ENCODE measurements around the gene AIG1.

The AIG1 gene

GRCh38 chr6:143146186-143146851 is 85.6 kb downstream of the AIG1 start:
- Histone ChIP-seq H3K36me3 (ENCODE audit: control insufficient read depth, insufficient read depth, low read length) (no peaks in the 10 kb centered on the region), H3K27me3 (ENCODE audit: control insufficient read depth, insufficient read depth, low read length) (no peaks in the 10 kb centered on the region), H3K4me3 (ENCODE audit: low read length) (no peak overlapping the region), H3K27ac (ENCODE audit: low read depth, low read length) (no peak overlapping the region), H3K9ac (ENCODE audit: low read length) (no peak overlapping the region), H3K4me1 (ENCODE audit: control insufficient read depth, insufficient read depth, low read length) (no peaks in the 10 kb centered on the region)

DNA sequence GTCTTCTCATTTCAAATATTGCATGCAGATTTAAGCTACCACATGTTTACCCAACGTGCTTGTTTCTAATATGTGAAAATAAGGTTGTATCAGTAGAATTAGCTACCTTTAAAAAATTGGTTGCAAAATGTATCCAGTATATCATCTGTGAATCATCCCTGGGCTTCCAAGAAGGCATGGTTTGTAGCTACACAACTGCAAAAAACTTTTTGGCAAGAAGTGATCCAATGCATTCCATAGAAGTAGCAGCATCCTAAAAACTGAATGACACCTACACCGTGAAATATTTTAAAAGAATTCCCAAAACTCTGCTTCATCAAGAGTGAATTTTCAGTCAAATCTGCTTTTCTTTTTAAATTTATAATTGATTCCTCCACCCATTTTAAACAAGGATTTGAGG is 89.1 kb downstream of the AIG1 start:
- Histone ChIP-seq H3K4me1 (ENCODE audit: control insufficient read depth, insufficient read depth, low read length) (no peaks in the 10 kb centered on the region), H3K4me3 (ENCODE audit: low read length) (no peak overlapping the region), H3K27me3 (ENCODE audit: control insufficient read depth, insufficient read depth, low read length) (no peaks in the 10 kb centered on the region), H3K36me3 (ENCODE audit: control insufficient read depth, insufficient read depth, low read length) (no peaks in the 10 kb centered on the region), H3K9ac (ENCODE audit: low read length) (no peak overlapping the region), H3K27ac (ENCODE audit: low read depth, low read length) (no peak overlapping the region)

GRCh38 chr6:143150281-143150680 is 89.6 kb downstream of the AIG1 start:
- no peaks in the 10 kb centered on the region for H3K4me1 ChIP-seq (ENCODE audit: control insufficient read depth, insufficient read depth, low read length)
- H3K27me3 ChIP-seq (ENCODE audit: control insufficient read depth, insufficient read depth, low read length): no peaks in the 10 kb centered on the region
- no peaks in the 10 kb centered on the region for H3K36me3 ChIP-seq (ENCODE audit: control insufficient read depth, insufficient read depth, low read length)
- H3K27ac ChIP-seq (ENCODE audit: low read depth, low read length): no peak overlapping the region
- no peak overlapping the region for H3K9ac ChIP-seq (ENCODE audit: low read length)
- H3K4me3 ChIP-seq (ENCODE audit: low read length): no peak overlapping the region

DNA sequence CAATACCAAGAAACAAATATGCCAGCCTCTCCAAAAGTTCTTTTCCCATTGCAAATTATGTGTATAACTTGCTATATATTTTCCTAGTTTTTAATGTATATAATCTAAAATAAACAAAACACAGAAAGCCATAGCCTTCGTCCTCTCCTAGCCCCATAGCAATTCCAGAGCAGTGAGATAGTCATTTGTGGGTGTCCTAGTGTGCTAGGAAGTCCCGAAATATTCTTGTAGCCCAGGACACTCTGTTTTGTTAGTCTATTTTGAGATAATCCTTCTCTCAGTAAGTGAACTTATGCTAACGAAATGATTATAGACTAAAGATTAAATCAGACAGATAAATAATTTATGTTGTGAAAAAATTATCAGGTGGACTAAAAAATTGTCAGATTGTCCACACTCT is 90.7 kb downstream of the AIG1 start:
- H3K27ac ChIP-seq (ENCODE audit: low read depth, low read length): no peak overlapping the region
- no peak overlapping the region for H3K9ac ChIP-seq (ENCODE audit: low read length)
- no peak overlapping the region for H3K4me3 ChIP-seq (ENCODE audit: low read length)
- no peaks in the 10 kb centered on the region for H3K36me3 ChIP-seq (ENCODE audit: control insufficient read depth, insufficient read depth, low read length)
- H3K4me1 ChIP-seq (ENCODE audit: control insufficient read depth, insufficient read depth, low read length): no peaks in the 10 kb centered on the region
- no peaks in the 10 kb centered on the region for H3K27me3 ChIP-seq (ENCODE audit: control insufficient read depth, insufficient read depth, low read length)

GRCh38 chr6:143155681-143156080 is 95.0 kb downstream of the AIG1 start:
- Histone ChIP-seq H3K4me1 (ENCODE audit: control insufficient read depth, insufficient read depth, low read length) (no peaks in the 10 kb centered on the region), H3K36me3 (ENCODE audit: control insufficient read depth, insufficient read depth, low read length) (no peaks in the 10 kb centered on the region), H3K9ac (ENCODE audit: low read length) (no peak overlapping the region), H3K4me3 (ENCODE audit: low read length) (no peak overlapping the region), H3K27me3 (ENCODE audit: control insufficient read depth, insufficient read depth, low read length) (no peaks in the 10 kb centered on the region), H3K27ac (ENCODE audit: low read depth, low read length) (no peak overlapping the region)

DNA sequence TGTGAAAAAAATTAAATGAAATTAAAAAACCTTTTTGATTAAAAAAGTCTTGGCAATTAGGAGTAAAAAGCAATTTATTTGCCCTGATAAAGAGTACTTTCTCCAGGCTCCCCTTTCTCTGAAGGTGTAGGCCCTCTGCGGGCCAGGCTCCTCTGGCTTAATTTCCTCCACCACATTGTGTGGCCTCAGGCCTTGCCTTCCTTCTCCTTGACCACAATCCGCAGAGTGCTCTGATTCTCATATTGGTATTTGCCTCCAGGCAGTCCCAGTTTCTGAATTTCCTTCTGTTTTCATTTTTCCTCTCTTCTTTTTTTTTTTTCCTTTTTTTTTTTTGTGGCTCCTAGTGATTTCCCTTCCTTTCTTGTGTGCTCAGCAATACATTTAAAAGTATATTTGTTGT is 96.4 kb downstream of the AIG1 start:
- Histone ChIP-seq H3K27ac (ENCODE audit: low read depth, low read length) (no peak overlapping the region), H3K36me3 (ENCODE audit: control insufficient read depth, insufficient read depth, low read length) (no peaks in the 10 kb centered on the region), H3K4me1 (ENCODE audit: control insufficient read depth, insufficient read depth, low read length) (no peaks in the 10 kb centered on the region), H3K9ac (ENCODE audit: low read length) (no peak overlapping the region), H3K27me3 (ENCODE audit: control insufficient read depth, insufficient read depth, low read length) (no peaks in the 10 kb centered on the region), H3K4me3 (ENCODE audit: low read length) (no peak overlapping the region)

DNA sequence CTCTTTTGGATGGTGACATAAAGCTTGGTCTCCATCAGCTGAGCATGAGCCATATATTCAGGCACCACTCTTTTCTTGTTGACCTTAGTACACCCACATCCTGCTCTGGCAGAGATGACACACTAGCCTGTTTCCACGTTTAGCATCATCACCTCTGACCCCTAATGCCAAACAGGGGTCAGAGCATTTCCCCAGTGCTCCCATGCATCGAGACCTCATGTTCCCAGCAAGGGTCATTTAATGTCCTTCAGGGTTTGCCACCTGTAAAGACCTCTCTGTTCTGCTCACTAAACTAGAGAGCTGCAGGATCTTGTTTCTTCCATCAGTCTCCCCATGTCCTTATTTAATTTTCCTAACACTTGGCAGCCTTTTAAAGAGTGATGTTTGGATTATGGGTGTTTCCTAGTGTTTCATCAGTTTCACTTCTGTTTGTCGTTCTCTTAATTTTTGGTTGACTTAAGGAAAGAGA is 97.5 kb downstream of the AIG1 start:
- Histone ChIP-seq H3K4me1 (ENCODE audit: control insufficient read depth, insufficient read depth, low read length) (no peaks in the 10 kb centered on the region), H3K9ac (ENCODE audit: low read length) (no peak overlapping the region), H3K4me3 (ENCODE audit: low read length) (no peak overlapping the region), H3K27me3 (ENCODE audit: control insufficient read depth, insufficient read depth, low read length) (no peaks in the 10 kb centered on the region), H3K36me3 (ENCODE audit: control insufficient read depth, insufficient read depth, low read length) (no peaks in the 10 kb centered on the region), H3K27ac (ENCODE audit: low read depth, low read length) (no peak overlapping the region)

GRCh38 chr6:143159001-143159400 is 98.3 kb downstream of the AIG1 start:
- Histone ChIP-seq H3K9ac (ENCODE audit: low read length) (no peak overlapping the region), H3K27ac (ENCODE audit: low read depth, low read length) (no peak overlapping the region), H3K36me3 (ENCODE audit: control insufficient read depth, insufficient read depth, low read length) (no peaks in the 10 kb centered on the region), H3K4me3 (ENCODE audit: low read length) (no peak overlapping the region), H3K4me1 (ENCODE audit: control insufficient read depth, insufficient read depth, low read length) (no peaks in the 10 kb centered on the region), H3K27me3 (ENCODE audit: control insufficient read depth, insufficient read depth, low read length) (no peaks in the 10 kb centered on the region)

DNA sequence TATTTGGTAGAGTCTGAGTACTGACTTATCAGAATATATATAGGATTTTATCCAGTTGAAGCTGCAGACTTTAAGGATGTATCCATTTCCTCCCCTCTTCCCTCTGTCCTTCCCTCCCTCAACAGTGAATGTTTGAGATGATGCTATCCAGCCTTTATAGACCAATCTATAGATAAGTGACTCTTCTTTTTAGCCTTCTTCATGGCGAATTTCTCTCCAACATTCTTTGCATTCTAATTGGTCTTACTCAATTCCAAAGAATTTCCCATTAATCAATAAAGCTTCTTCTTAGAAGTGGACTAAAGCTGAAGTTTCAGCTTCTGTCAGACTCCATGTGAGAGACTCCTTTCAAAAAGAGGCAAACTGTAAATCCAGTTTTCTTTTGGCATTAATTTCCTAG is 99.3 kb downstream of the AIG1 start:
- no peaks in the 10 kb centered on the region for H3K36me3 ChIP-seq (ENCODE audit: control insufficient read depth, insufficient read depth, low read length)
- no peak overlapping the region for H3K9ac ChIP-seq (ENCODE audit: low read length)
- no peak overlapping the region for H3K4me3 ChIP-seq (ENCODE audit: low read length)
- no peak overlapping the region for H3K27ac ChIP-seq (ENCODE audit: low read depth, low read length)
- H3K4me1 ChIP-seq (ENCODE audit: control insufficient read depth, insufficient read depth, low read length): no peaks in the 10 kb centered on the region
- H3K27me3 ChIP-seq (ENCODE audit: control insufficient read depth, insufficient read depth, low read length): no peaks in the 10 kb centered on the region

- Histone ChIP-seq H3K27ac (ENCODE audit: low read depth, low read length) (no peak overlapping the region), H3K4me1 (ENCODE audit: control insufficient read depth, insufficient read depth, low read length) (no peaks in the 10 kb centered on the region), H3K27me3 (ENCODE audit: control insufficient read depth, insufficient read depth, low read length) (no peaks in the 10 kb centered on the region), H3K36me3 (ENCODE audit: control insufficient read depth, insufficient read depth, low read length) (no peaks in the 10 kb centered on the region), H3K4me3 (ENCODE audit: low read length) (no peak overlapping the region), H3K9ac (ENCODE audit: low read length) (no peak overlapping the region)
These were observed 99.9 kb downstream of the AIG1 start for GRCh38 chr6:143160439-143161220.

- H3K4me3 ChIP-seq (ENCODE audit: low read length): no peak overlapping the region
- H3K4me1 ChIP-seq (ENCODE audit: control insufficient read depth, insufficient read depth, low read length): no peaks in the 10 kb centered on the region
- H3K27ac ChIP-seq (ENCODE audit: low read depth, low read length): no peak overlapping the region
- H3K27me3 ChIP-seq (ENCODE audit: control insufficient read depth, insufficient read depth, low read length): no peaks in the 10 kb centered on the region
- no peaks in the 10 kb centered on the region for H3K36me3 ChIP-seq (ENCODE audit: control insufficient read depth, insufficient read depth, low read length)
- H3K9ac ChIP-seq (ENCODE audit: low read length): no peak overlapping the region
These were observed 102.9 kb downstream of the AIG1 start for GRCh38 chr6:143163621-143164020.

GRCh38 chr6:143164565-143165105 is 103.9 kb downstream of the AIG1 start:
- Histone ChIP-seq H3K27ac (ENCODE audit: low read depth, low read length) (no peak overlapping the region), H3K4me3 (ENCODE audit: low read length) (no peak overlapping the region), H3K27me3 (ENCODE audit: control insufficient read depth, insufficient read depth, low read length) (no peaks in the 10 kb centered on the region), H3K36me3 (ENCODE audit: control insufficient read depth, insufficient read depth, low read length) (no peaks in the 10 kb centered on the region), H3K4me1 (ENCODE audit: control insufficient read depth, insufficient read depth, low read length) (no peaks in the 10 kb centered on the region), H3K9ac (ENCODE audit: low read length) (no peak overlapping the region)
